HEK293 (cell line): Measurements from ENCODE around the gene DST.

ENCODE experiments used
- CTCF ChIA-PET: fragments of 350-600 bp; formaldehyde crosslinking; extraction: SDS; loops from one replicate; lab custom pipeline; 2021; ENCODE audit warnings: antibody characterized with exemption; lab: Yijun Ruan, JAX
- POLR2A ChIA-PET: fragments of 300-600 bp; formaldehyde crosslinking; extraction: SDS; loops from one replicate; lab custom pipeline; 2020; ENCODE audit warnings: antibody characterized with exemption, inconsistent platforms; lab: Yijun Ruan, JAX
- H3K27ac ChIP-seq: fragments of 200-500 bp; sonication (Bioruptor generic); 2 replicates; pipeline ENCODE4 v1.5.1; 2014; ENCODE audit warnings: low read depth, low read length, control low read depth, inconsistent platforms; ENCODE audit errors: extremely low read depth
- H3K36me3 ChIP-seq, 2 experiments: fragments of 200-500 bp in 1 of 2; sonication (Bioruptor generic) in 1 of 2; 1 replicate in 1 of 2; 2 replicates in 1 of 2; pipeline ENCODE4 v1.5.1; 2014 to 2017; ENCODE audit warnings: inconsistent platforms in 2 of 2, low read length in 2 of 2; ENCODE audit not compliant: control insufficient read depth in 2 of 2, insufficient read depth in 1 of 2
- H3K4me1 ChIP-seq: fragments of 200-500 bp; sonication (Bioruptor generic); 2 replicates; pipeline ENCODE4 v1.5.1; 2014; ENCODE audit warnings: mild to moderate bottlenecking, low read length, inconsistent platforms; ENCODE audit not compliant: control insufficient read depth, insufficient read depth
- H3K4me3 ChIP-seq: 2 replicates; pipeline ENCODE4 v1.5.1; 2011; ENCODE audit warnings: low read depth, mild to moderate bottlenecking, control low read depth, low read length, moderate library complexity
- H3K9me3 ChIP-seq: fragments of 200-500 bp; sonication (Bioruptor generic); 2 replicates; pipeline ENCODE4 v1.5.1; 2014; ENCODE audit warnings: low read depth, low read length, inconsistent platforms; ENCODE audit not compliant: control insufficient read depth, insufficient read depth
- FEZF1 ChIP-seq: fragments of 450-650 bp; formaldehyde crosslinking; IDR thresholded peaks from 2 replicates; pipeline ENCODE4 v1.5.1; 2016; ENCODE audit warnings: missing biosample characterization, missing genetic modification characterization
- HOXD13 ChIP-seq: sonication (generic); formaldehyde crosslinking; IDR thresholded peaks from 2 replicates; pipeline ENCODE4 v1.8.0; 2022; ENCODE audit warnings: missing genetic modification reagents, borderline replicate concordance
- PRDM4 ChIP-seq: fragments of 450-650 bp; formaldehyde crosslinking; IDR thresholded peaks from 2 replicates; pipeline ENCODE4 v1.5.1; 2017; ENCODE audit warnings: missing biosample characterization, missing genetic modification characterization
- REPIN1 ChIP-seq: fragments of 450-650 bp; formaldehyde crosslinking; IDR thresholded peaks from 2 replicates; pipeline ENCODE4 v1.5.1; 2017; ENCODE audit warnings: missing biosample characterization, missing genetic modification characterization, low read depth
- SP3 ChIP-seq: fragments of 450-650 bp; formaldehyde crosslinking; IDR thresholded peaks from 2 replicates; pipeline ENCODE4 v1.5.1; 2016; ENCODE audit warnings: missing biosample characterization, missing genetic modification characterization
- YY2 ChIP-seq: fragments of 450-650 bp; formaldehyde crosslinking; IDR thresholded peaks from 2 replicates; pipeline ENCODE4 v1.5.1; 2016; ENCODE audit warnings: missing biosample characterization, missing genetic modification characterization
- ZBTB17 ChIP-seq: fragments of 450-650 bp; formaldehyde crosslinking; IDR thresholded peaks from 2 replicates; pipeline ENCODE4 v1.5.1; 2016; ENCODE audit warnings: missing biosample characterization, missing genetic modification characterization
- ZNF202 ChIP-seq: fragments of 450-650 bp; formaldehyde crosslinking; IDR thresholded peaks from 2 replicates; pipeline ENCODE4 v1.5.1; 2016; ENCODE audit warnings: missing biosample characterization, missing genetic modification characterization, borderline replicate concordance
- ZNF274 ChIP-seq, 2 experiments: fragments of 200-500 bp in 1 of 2; fragments of 450-650 bp in 1 of 2; sonication (Bioruptor generic) in 1 of 2; formaldehyde crosslinking in 1 of 2; IDR thresholded peaks; 2 replicates each; pipeline versions ENCODE4 v1.5.1 to v1.6.1; 2014 to 2016; ENCODE audit warnings: borderline replicate concordance in 1 of 2, inconsistent platforms in 1 of 2, low read length in 1 of 2, missing biosample characterization in 1 of 2, missing genetic modification characterization in 1 of 2
- ZNF394 ChIP-seq: fragments of 450-650 bp; formaldehyde crosslinking; IDR thresholded peaks from 2 replicates; pipeline ENCODE4 v1.5.1; 2016; ENCODE audit warnings: missing biosample characterization, missing genetic modification characterization, mild to moderate bottlenecking, moderate library complexity, borderline replicate concordance
- ZNF624 ChIP-seq: fragments of 450-650 bp; formaldehyde crosslinking; IDR thresholded peaks from 2 replicates; pipeline ENCODE4 v1.5.1; 2017; ENCODE audit warnings: missing biosample characterization, missing genetic modification characterization
- ZNF701 ChIP-seq: fragments of 450-650 bp; formaldehyde crosslinking; IDR thresholded peaks from 2 replicates; pipeline ENCODE4 v1.5.1; 2016; ENCODE audit warnings: missing biosample characterization, missing genetic modification characterization
- ZNF792 ChIP-seq: fragments of 450-650 bp; formaldehyde crosslinking; IDR thresholded peaks from 2 replicates; pipeline ENCODE4 v1.5.1; 2016; ENCODE audit warnings: missing biosample characterization, missing genetic modification characterization
- TF ChIP-seq, protein P1 (sequence below): fragments of 450-650 bp; formaldehyde crosslinking; IDR thresholded peaks from 2 replicates; pipeline ENCODE4 v1.5.1; 2016; ENCODE audit warnings: missing biosample characterization, missing genetic modification characterization
- TF ChIP-seq, protein P2 (sequence below): fragments of 450-650 bp; formaldehyde crosslinking; optimal IDR thresholded peaks from 2 replicates; pipeline ENCODE3; 2016; ENCODE audit warnings: missing biosample characterization, mild to moderate bottlenecking, missing genetic modification characterization

Gene DST

DNA sequence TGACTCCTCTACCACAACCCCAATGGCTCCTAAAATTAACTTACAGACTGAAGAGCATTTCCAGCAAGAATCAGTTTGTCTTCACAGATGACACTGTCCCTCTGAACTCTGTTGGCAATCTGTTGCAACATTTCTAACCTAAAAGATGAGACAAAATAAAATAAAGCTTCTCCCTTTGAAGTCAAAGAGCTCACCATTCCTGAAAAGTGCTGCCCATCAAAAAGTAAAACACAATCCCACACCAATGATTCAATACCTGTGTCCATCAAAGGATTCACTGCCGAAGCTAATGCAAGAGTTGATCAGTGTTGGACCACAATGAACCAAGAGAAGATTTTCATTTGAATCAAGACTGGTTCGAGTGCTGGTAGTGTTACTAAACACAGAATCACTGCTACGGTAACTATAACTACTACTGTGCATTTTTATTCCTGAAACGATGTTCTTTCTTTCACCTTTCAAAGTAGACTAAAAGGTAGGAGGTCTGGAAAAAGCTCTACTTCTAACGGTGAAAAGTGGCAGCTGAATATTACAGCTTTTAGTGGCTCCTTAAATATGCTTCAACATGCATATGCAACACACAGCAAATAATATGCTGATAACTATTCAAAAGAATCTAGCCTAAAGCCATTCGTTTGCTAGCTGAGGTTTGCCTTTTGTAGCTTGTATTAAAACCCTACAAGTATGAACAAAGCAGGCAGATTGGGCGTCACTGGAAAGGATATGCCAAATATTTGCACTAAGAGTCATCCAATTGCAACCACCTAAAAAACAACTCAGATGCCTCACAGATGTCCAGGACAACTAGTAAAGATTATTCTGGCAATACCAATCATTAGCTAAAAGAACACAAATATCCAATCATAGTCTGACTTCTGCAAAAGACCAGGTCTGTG is at the start of gene DST (continued):
- TF ChIP-seq, protein P1, sequence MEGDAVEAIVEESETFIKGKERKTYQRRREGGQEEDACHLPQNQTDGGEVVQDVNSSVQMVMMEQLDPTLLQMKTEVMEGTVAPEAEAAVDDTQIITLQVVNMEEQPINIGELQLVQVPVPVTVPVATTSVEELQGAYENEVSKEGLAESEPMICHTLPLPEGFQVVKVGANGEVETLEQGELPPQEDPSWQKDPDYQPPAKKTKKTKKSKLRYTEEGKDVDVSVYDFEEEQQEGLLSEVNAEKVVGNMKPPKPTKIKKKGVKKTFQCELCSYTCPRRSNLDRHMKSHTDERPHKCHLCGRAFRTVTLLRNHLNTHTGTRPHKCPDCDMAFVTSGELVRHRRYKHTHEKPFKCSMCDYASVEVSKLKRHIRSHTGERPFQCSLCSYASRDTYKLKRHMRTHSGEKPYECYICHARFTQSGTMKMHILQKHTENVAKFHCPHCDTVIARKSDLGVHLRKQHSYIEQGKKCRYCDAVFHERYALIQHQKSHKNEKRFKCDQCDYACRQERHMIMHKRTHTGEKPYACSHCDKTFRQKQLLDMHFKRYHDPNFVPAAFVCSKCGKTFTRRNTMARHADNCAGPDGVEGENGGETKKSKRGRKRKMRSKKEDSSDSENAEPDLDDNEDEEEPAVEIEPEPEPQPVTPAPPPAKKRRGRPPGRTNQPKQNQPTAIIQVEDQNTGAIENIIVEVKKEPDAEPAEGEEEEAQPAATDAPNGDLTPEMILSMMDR (tag by site-specific recombination), result no peak
- TF ChIP-seq REPIN1 (tag by site-specific recombination), result no peak
- no peak for TF ChIP-seq ZNF792 (tag by site-specific recombination)
- TF ChIP-seq ZBTB17 (tag by site-specific recombination), result no peak
- no peak for TF ChIP-seq PRDM4 (tag by site-specific recombination)
- TF ChIP-seq ZNF394 (tag by site-specific recombination), result no peak
- TF ChIP-seq ZNF701 (tag by site-specific recombination), result no peak
- no peak for TF ChIP-seq SP3
- TF ChIP-seq ZNF624 (tag by site-specific recombination), result no peak
- TF ChIP-seq, all 188 proteins: peak for 0

GRCh38 chr6:56691814-56692213 is 49.1 kb upstream of the DST start:
- ChIA-PET CTCF (interaction anchor here (0.7 to 6.5 kb wide), 8 partner anchors 8 to 175 kb away, joined by 3 to 37 read pairs (median 6); no protein-coding TSS in a partner anchor), POLR2A (no interaction called here)
- H3K9me3 ChIP-seq, result no peaks in the 10 kb centered on the region
- no peak overlapping the region for H3K27ac ChIP-seq
- TF ChIP-seq, protein P2, sequence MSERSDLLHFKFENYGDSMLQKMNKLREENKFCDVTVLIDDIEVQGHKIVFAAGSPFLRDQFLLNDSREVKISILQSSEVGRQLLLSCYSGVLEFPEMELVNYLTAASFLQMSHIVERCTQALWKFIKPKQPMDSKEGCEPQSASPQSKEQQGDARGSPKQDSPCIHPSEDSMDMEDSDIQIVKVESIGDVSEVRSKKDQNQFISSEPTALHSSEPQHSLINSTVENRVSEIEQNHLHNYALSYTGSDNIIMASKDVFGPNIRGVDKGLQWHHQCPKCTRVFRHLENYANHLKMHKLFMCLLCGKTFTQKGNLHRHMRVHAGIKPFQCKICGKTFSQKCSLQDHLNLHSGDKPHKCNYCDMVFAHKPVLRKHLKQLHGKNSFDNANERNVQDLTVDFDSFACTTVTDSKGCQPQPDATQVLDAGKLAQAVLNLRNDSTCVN (tag by site-specific recombination), result no peak
- TF ChIP-seq HOXD13 (CRISPR knock-in tag), result no peak
- H3K4me1 ChIP-seq, result peaks cover 42% of the 10 kb centered on the region
- no peak overlapping the region for H3K4me3 ChIP-seq
- H3K36me3 ChIP-seq, result no peaks in the 10 kb centered on the region

- no peak for TF ChIP-seq FEZF1 (tag by site-specific recombination)
- TF ChIP-seq YY2 (tag by site-specific recombination), result no peak
- TF ChIP-seq ZNF202 (tag by site-specific recombination), result no peak
- no peak for TF ChIP-seq ZNF274 (IDR thresholded peaks at IDR 0.05; ENCODE audit: low read length)
- no peak for TF ChIP-seq ZNF274 (tag by site-specific recombination; IDR thresholded peaks at IDR 0.05; ENCODE audit: borderline replicate concordance)
- Histone ChIP-seq H3K9me3 (no peaks in the 10 kb centered on the region), H3K4me3 (no peak overlapping the region), H3K27ac (no peak overlapping the region), H3K36me3 (no peaks in the 10 kb centered on the region), H3K4me1 (peaks cover 46% of the 10 kb centered on the region)
- CTCF ChIA-PET, result interaction anchor here (0.8 to 6.5 kb wide), 8 partner anchors 8 to 175 kb away, joined by 3 to 37 read pairs (median 6); no protein-coding TSS in a partner anchor
- POLR2A ChIA-PET, result no interaction called here
Observed at GRCh38 chr6:56691286-56691595, 48.6 kb upstream of the DST start.
